Breast epithelium (tissue), 4 donors: ENCODE measurements around the gene KCNJ10. TPM values are rescaled to one million over a fixed set of nuclear protein-coding genes. Genes with fewer than 3 reads are reported as not detected.

Experiments
- DNase-seq, 2 donors: peaks; one replicate each; pipeline ENCODE4 v3.0.0-alpha.2; 2019; ENCODE audit warnings: low spot score in 2 of 2
- H3K27ac ChIP-seq, 2 donors: fragments of 200-600 bp; sonication (generic) in 1 of 2; one replicate each; pipeline ENCODE4 v1.5.1; 2016 to 2019; ENCODE audit warnings: mild to moderate bottlenecking in 1 of 2
- H3K27me3 ChIP-seq, 2 donors: fragments of 200-600 bp; sonication (generic) in 1 of 2; one replicate each; pipeline versions ENCODE4 v1.5.1 to v1.6.0; 2017 to 2019; ENCODE audit warnings: control low read depth in 1 of 2, mild to moderate bottlenecking in 1 of 2
- H3K36me3 ChIP-seq: fragments of 200-600 bp; one replicate; pipeline ENCODE4 v1.5.1; 2019
- H3K4me1 ChIP-seq, 2 donors: fragments of 200-600 bp; sonication (generic); one replicate each; pipeline ENCODE4 v1.5.1; 2016 to 2019; ENCODE audit warnings: control low read depth in 1 of 2
- H3K4me3 ChIP-seq, 3 donors: fragments of 200-600 bp; sonication (generic); 1 replicate in 2 of 3; 2 replicates in 1 of 3; pipeline ENCODE4 v1.5.1; 2016 to 2019; ENCODE audit warnings: mild to moderate bottlenecking in 3 of 3, moderate library complexity in 2 of 3
- H3K9me3 ChIP-seq, 2 donors: fragments of 200-600 bp; sonication (generic) in 1 of 2; one replicate each; pipeline ENCODE4 v1.5.1; 2016 to 2019; ENCODE audit warnings: control low read depth in 1 of 2
- CTCF ChIP-seq, 3 donors: fragments of 450-650 bp; IDR thresholded peaks; one replicate each; pipeline ENCODE4 v1.5.1; 2016 to 2017; ENCODE audit warnings: antibody characterized with exemption in 3 of 3, mild to moderate bottlenecking in 3 of 3, moderate library complexity in 3 of 3
- POLR2A ChIP-seq: fragments of 450-650 bp; IDR thresholded peaks from one replicate; pipeline ENCODE4 v1.6.1; 2016; ENCODE audit warnings: antibody characterized with exemption, mild to moderate bottlenecking, moderate library complexity
- POLR2AphosphoS5 ChIP-seq, 3 donors: sonication (generic); formaldehyde crosslinking; IDR thresholded peaks; one replicate each; pipeline ENCODE4 v1.6.1; 2017; ENCODE audit warnings: antibody characterized with exemption in 3 of 3
- intact Hi-C: fragments of 100-400 bp; cut with DNase I; formaldehyde crosslinking; loops from one replicate; pipeline ENCODE4 v1.15.1; 2023; ENCODE audit warnings: low total_unique reads
- total RNA-seq, 3 donors: library from RNA; depleted of rRNA; stranded (reverse); fragments of >200 nt; gene quantifications; one replicate each; pipeline ENCODE4 v1.1.0, GENCODE V29; 2016

KCNJ10 gene
- total RNA-seq, 3 donors from 2014 or later: 0.15 TPM; not detected in 2

- Histone ChIP-seq H3K27ac (no peak overlapping the region), H3K9me3 (no peaks in the 10 kb centered on the region), H3K27me3 (no peaks in the 10 kb centered on the region), H3K36me3 (no peaks in the 10 kb centered on the region), H3K4me1 (peaks cover 10 to 20% of the 10 kb centered on the region in 2 donors), H3K4me3 (no peak overlapping the region)
- intact Hi-C loops: loop anchor here (5.0 kb wide), 1 partner anchor 1145 kb away; no protein-coding TSS in a partner anchor
- DNase-seq: no peak
- TF ChIP-seq POLR2AphosphoS5 (IDR thresholded peaks at IDR 0.05) (no peak), CTCF (IDR thresholded peaks at IDR 0.05) (no peak), POLR2A (no peak)
These were observed 22.6 kb upstream of the KCNJ10 start for GRCh38 chr1:160092366-160093068.

- no peaks in the 10 kb centered on the region for H3K36me3 ChIP-seq
- H3K4me3 ChIP-seq: no peak overlapping the region
- no peaks in the 10 kb centered on the region for H3K27me3 ChIP-seq
- no peak overlapping the region for H3K27ac ChIP-seq
- intact Hi-C loops: loop anchor here (5.0 kb wide), 1 partner anchor 1144 kb away; no protein-coding TSS in a partner anchor
- H3K4me1 ChIP-seq: peaks cover 2 to 12% of the 10 kb centered on the region in 2 donors
- no peaks in the 10 kb centered on the region for H3K9me3 ChIP-seq
- DNase-seq: no peak
- TF ChIP-seq POLR2AphosphoS5 (IDR thresholded peaks at IDR 0.05) (no peak), POLR2A (no peak), CTCF (IDR thresholded peaks at IDR 0.05) (no peak)
These were observed 21.8 kb upstream of the KCNJ10 start for GRCh38 chr1:160091666-160092223.

- Histone ChIP-seq H3K27ac (no peak overlapping the region), H3K36me3 (no peaks in the 10 kb centered on the region), H3K27me3 (no peaks in the 10 kb centered on the region), H3K4me3 (no peak overlapping the region), H3K4me1 (peaks cover 0 to 8% of the 10 kb centered on the region in 2 donors), H3K9me3 (no peaks in the 10 kb centered on the region)
- no peak for DNase-seq
- intact Hi-C loops: loop anchor here (5.0 kb wide), 1 partner anchor 1143 kb away; no protein-coding TSS in a partner anchor
- TF ChIP-seq CTCF (IDR thresholded peaks at IDR 0.05) (no peak), POLR2A (no peak), POLR2AphosphoS5 (IDR thresholded peaks at IDR 0.05) (no peak)
These were observed 20.8 kb upstream of the KCNJ10 start for GRCh38 chr1:160090760-160091159.

- intact Hi-C loops: loop anchor here (5.0 kb wide), 1 partner anchor 1143 kb away; no protein-coding TSS in a partner anchor
- no peaks in the 10 kb centered on the region for H3K27me3 ChIP-seq
- TF ChIP-seq POLR2AphosphoS5 (IDR thresholded peaks at IDR 0.05): no peak
- no peak for TF ChIP-seq POLR2A
- H3K9me3 ChIP-seq: no peaks in the 10 kb centered on the region
- DNase-seq: no peak
- peaks cover 0 to 8% of the 10 kb centered on the region in 2 donors for H3K4me1 ChIP-seq
- no peak overlapping the region for H3K27ac ChIP-seq
- H3K4me3 ChIP-seq: no peak overlapping the region
- H3K36me3 ChIP-seq: no peaks in the 10 kb centered on the region
These were observed 19.9 kb upstream of the KCNJ10 start for GRCh38 chr1:160089883-160090282.

GRCh38 chr1:160087118-160087662 is 17.2 kb upstream of the KCNJ10 start:
- intact Hi-C loops: no loop called here

More at GRCh38 chr1:160087118-160087662, 17.2 kb upstream of the KCNJ10 start:
- no peak for DNase-seq
- H3K4me3 ChIP-seq: no peak overlapping the region
- no peaks in the 10 kb centered on the region for H3K9me3 ChIP-seq
- no peaks in the 10 kb centered on the region for H3K36me3 ChIP-seq
- peaks cover 0 to 4% of the 10 kb centered on the region in 2 donors for H3K27me3 ChIP-seq
- no peak overlapping the region for H3K27ac ChIP-seq
- TF ChIP-seq CTCF (IDR thresholded peaks at IDR 0.05) (no peak), POLR2A (no peak), POLR2AphosphoS5 (IDR thresholded peaks at IDR 0.05) (no peak)
- H3K4me1 ChIP-seq: peaks cover 0 to 2% of the 10 kb centered on the region in 2 donors
